ENCODE data around the gene HNRNPUL2.
A peak's percentile ranks its signal among the peaks of the same experiment; 100 is the strongest.
"Not testable (repeated sequence)": the region's sequence is repeated elsewhere in the genome, so short reads cannot be mapped to it uniquely, and the experiment has no call there.

Gene HNRNPUL2

DNA sequence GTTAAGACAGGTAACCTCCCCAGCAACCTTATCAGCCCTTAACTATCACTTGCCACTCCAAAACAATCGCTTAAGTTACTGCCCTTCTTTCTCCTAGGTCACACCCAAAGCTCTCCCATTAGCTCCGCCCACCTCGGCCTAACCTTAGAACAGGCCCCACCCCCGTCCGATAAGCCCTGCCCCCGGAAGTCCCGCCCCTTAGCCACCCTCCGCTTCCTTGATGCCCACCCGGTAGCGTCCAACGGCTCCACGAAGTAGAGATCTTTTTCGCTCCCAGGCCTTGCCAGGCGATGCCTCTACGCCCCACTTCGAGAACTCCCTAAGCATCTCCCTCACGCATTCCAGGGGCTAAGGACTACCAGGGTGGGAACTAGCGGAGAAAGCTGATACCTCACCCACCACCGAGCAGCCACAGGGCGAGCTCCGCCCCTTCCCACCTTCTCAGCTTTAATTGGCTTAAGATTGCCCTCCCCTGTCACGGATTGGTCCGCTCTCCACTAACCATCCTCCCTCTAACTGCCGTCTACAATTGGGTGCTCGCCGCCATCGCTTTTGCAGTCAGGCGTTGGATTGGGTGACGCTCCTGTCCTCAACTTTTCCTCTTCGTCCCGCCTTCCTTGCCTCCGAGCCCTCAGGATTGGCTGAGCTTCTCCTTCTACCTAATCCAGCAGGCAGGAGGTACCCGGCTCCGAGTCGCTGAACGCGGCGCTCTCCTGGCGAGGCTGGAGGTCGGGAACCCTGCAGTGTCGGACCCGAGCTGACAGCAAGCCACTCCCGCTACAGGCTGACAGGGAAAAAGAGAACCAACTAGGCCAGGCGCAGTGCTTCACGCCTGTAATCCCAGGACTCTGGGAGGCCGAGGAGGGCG lies 26.7 kb upstream of the HNRNPUL2 start, which contains the start of gene ZBTB3:
TSS of gene ZBTB3 (minus strand) at position 425 of the 868 bp plus-strand sequence. CDS start 496 bp downstream, outside the sequence.
- H3K36me3 ChIP-seq (ENCODE audit: insufficient read depth), result no peaks in the 10 kb centered on the region
- H3K4me2 ChIP-seq, result peak within 1 kb of the TSS; percentile 64
- no peak within 1 kb of the TSS for H3K4me3 ChIP-seq (IDR thresholded peaks at IDR 0.05; ENCODE audit: insufficient read depth, low read depth, low read length)
- TF ChIP-seq, protein P1, sequence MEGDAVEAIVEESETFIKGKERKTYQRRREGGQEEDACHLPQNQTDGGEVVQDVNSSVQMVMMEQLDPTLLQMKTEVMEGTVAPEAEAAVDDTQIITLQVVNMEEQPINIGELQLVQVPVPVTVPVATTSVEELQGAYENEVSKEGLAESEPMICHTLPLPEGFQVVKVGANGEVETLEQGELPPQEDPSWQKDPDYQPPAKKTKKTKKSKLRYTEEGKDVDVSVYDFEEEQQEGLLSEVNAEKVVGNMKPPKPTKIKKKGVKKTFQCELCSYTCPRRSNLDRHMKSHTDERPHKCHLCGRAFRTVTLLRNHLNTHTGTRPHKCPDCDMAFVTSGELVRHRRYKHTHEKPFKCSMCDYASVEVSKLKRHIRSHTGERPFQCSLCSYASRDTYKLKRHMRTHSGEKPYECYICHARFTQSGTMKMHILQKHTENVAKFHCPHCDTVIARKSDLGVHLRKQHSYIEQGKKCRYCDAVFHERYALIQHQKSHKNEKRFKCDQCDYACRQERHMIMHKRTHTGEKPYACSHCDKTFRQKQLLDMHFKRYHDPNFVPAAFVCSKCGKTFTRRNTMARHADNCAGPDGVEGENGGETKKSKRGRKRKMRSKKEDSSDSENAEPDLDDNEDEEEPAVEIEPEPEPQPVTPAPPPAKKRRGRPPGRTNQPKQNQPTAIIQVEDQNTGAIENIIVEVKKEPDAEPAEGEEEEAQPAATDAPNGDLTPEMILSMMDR (conservative IDR thresholded peaks at IDR 0.05; ENCODE audit: low read depth, low read length), result no peak
- H2AFZ ChIP-seq (ENCODE audit: low read depth), result peak within 1 kb of the TSS; percentile 80
- H3K4me1 ChIP-seq (ENCODE audit: low read depth, poor library complexity, severe bottlenecking), result peaks cover 5% of the 10 kb centered on the region
- no peaks in the 10 kb centered on the region for H3K79me2 ChIP-seq (ENCODE audit: insufficient read depth, low read depth)
- H4K20me1 ChIP-seq (ENCODE audit: insufficient read depth), result no peaks in the 10 kb centered on the region
- peak within 1 kb of the TSS; percentile 38; the same call in 1 of the 2 replicates for H3K9ac ChIP-seq
- H3K27ac ChIP-seq, result peak within 1 kb of the TSS; percentile 39; the same call in 1 of the 2 replicates
- H3K27me3 ChIP-seq (ENCODE audit: insufficient read depth, low read depth), result no peaks in the 10 kb centered on the region

DNA sequence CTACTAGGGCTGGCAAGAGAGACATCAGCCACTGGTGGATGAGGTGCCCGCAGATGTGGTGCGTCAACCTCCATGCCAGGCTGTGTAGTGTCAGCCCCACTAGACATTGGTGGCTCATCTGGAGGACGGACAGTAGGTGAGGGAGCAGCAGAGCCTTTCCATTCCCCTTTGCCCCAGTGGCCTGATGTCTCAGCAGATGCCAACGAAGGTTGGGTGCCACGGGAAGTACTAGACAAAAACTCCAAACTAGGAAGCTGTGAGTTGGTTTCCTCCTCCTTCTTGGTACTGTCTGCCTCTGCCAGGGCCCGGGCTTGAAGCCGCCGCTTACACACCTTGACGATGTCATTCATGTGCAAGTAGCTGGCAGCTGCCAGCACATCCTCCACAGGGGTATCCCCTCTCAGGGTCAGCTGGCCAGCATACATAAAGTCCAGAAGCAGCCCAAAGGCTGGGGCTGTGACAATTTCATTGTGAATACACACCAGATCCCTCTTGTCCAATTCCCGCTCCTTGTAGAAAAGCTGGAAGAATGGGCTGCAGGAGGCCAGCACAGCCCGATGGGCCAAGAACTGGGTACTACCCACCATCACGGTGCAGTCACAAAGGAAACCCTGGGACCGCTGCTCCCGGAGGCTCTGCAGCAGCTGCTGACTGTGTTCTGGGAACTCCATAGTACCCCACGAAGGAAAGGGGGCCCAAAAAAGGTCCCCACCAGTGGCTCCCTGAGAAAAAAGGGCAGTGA lies 25.9 kb upstream of the HNRNPUL2 start:
- peak overlapping the region; percentile 76; the same call in 1 of the 2 replicates for H2AFZ ChIP-seq (ENCODE audit: low read depth)
- TF ChIP-seq, protein P1 (conservative IDR thresholded peaks at IDR 0.05; ENCODE audit: low read depth, low read length), result no peak
- peak overlapping the region; percentile 64 for H3K4me2 ChIP-seq
- H3K79me2 ChIP-seq (ENCODE audit: insufficient read depth, low read depth), result no peaks in the 10 kb centered on the region
- no peaks in the 10 kb centered on the region for H3K36me3 ChIP-seq (ENCODE audit: insufficient read depth)
- H3K4me3 ChIP-seq (IDR thresholded peaks at IDR 0.05; ENCODE audit: insufficient read depth, low read depth, low read length), result no peak overlapping the region
- no peak overlapping the region for H3K9ac ChIP-seq
- peaks cover 5% of the 10 kb centered on the region for H3K4me1 ChIP-seq (ENCODE audit: low read depth, poor library complexity, severe bottlenecking)
- no peaks in the 10 kb centered on the region for H4K20me1 ChIP-seq (ENCODE audit: insufficient read depth)
- H3K27ac ChIP-seq, result 0 out of 2 replicates have a peak overlapping the region, but pooled peaks have one; percentile 39
- H3K27me3 ChIP-seq (ENCODE audit: insufficient read depth, low read depth), result no peaks in the 10 kb centered on the region

DNA sequence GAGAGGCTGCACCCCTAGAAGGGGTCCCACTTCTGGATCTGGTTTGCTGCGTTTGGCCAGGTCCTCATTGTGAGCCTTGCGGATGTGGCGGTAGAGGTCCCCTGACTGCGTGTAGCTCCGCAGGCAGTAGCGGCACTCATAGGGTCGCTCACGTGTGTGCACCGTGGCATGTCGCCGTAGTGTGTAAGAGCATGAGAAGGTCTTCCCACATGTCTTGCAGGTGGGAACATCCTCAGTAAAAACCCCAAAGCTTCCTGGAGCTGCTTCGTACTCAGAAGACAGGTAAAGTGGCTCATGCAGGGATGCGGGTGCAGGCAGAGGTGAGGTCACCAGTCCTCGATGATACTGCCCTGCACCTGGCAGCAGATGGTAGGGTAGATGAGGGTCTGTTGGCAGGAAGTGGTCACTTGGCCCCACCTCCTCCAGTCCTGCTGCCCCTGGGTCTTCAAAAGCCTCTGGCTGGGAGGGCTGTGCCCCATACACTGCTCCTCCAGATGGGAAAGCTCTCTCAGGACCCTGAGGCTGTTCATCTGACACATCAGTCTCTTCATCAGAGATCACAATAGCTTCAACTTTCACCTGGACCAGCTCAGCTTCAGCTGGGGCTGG lies 25.0 kb upstream of the HNRNPUL2 start:
- no peak overlapping the region for H3K9ac ChIP-seq
- TF ChIP-seq, protein P1 (conservative IDR thresholded peaks at IDR 0.05; ENCODE audit: low read depth, low read length), result no peak
- H3K79me2 ChIP-seq (ENCODE audit: insufficient read depth, low read depth), result no peaks in the 10 kb centered on the region

DNA sequence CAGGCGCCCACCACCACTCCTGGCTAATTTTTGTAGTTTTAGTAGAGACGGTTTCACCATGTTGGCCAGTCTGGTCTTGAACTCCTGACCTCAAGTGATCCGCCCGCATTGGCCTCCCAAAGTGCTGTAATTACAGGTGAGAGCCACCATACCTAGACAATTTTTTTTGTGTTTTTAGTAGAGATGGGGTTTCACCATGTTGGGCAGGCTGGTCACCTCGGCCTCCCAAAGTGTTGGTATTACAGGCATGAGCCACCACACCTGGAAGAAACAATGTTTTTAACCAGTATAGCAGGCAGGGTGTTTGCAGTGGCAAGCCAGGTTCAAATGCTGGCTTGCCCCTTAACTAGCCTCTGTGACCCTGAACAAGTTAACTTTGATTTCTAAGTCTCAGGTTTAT lies 22.7 kb upstream of the HNRNPUL2 start:
- H3K27me3 ChIP-seq (ENCODE audit: insufficient read depth, low read depth); H3K9ac ChIP-seq; H3K36me3 ChIP-seq (ENCODE audit: insufficient read depth); H3K4me2 ChIP-seq; H3K4me3 ChIP-seq (IDR thresholded peaks at IDR 0.05; ENCODE audit: insufficient read depth, low read depth, low read length); H4K20me1 ChIP-seq (ENCODE audit: insufficient read depth); H3K79me2 ChIP-seq (ENCODE audit: insufficient read depth, low read depth); H3K27ac ChIP-seq; H2AFZ ChIP-seq (ENCODE audit: low read depth); H3K4me1 ChIP-seq (ENCODE audit: low read depth, poor library complexity, severe bottlenecking): not testable (repeated sequence)

More for the DNA sequence above, 25.0 kb upstream of the HNRNPUL2 start:
- no peak overlapping the region for H3K27ac ChIP-seq
- H3K4me2 ChIP-seq, result no peak overlapping the region
- H3K4me3 ChIP-seq (IDR thresholded peaks at IDR 0.05; ENCODE audit: insufficient read depth, low read depth, low read length), result no peak overlapping the region
- no peaks in the 10 kb centered on the region for H3K36me3 ChIP-seq (ENCODE audit: insufficient read depth)
- no peaks in the 10 kb centered on the region for H3K27me3 ChIP-seq (ENCODE audit: insufficient read depth, low read depth)
- no peaks in the 10 kb centered on the region for H4K20me1 ChIP-seq (ENCODE audit: insufficient read depth)
- H3K4me1 ChIP-seq (ENCODE audit: low read depth, poor library complexity, severe bottlenecking), result peaks cover 5% of the 10 kb centered on the region
- no peak overlapping the region for H2AFZ ChIP-seq (ENCODE audit: low read depth)

Data from KMS-11 (cell line).